ENCODE data around the gene ARHGAP26. TPM values are rescaled to one million over a fixed set of nuclear protein-coding genes. Genes with fewer than 3 reads are reported as not detected.

ARHGAP26 gene
- total and polyA plus RNA-seq, 2 experiments from 2014 or later: 9.5 to 16.8 TPM

DNA sequence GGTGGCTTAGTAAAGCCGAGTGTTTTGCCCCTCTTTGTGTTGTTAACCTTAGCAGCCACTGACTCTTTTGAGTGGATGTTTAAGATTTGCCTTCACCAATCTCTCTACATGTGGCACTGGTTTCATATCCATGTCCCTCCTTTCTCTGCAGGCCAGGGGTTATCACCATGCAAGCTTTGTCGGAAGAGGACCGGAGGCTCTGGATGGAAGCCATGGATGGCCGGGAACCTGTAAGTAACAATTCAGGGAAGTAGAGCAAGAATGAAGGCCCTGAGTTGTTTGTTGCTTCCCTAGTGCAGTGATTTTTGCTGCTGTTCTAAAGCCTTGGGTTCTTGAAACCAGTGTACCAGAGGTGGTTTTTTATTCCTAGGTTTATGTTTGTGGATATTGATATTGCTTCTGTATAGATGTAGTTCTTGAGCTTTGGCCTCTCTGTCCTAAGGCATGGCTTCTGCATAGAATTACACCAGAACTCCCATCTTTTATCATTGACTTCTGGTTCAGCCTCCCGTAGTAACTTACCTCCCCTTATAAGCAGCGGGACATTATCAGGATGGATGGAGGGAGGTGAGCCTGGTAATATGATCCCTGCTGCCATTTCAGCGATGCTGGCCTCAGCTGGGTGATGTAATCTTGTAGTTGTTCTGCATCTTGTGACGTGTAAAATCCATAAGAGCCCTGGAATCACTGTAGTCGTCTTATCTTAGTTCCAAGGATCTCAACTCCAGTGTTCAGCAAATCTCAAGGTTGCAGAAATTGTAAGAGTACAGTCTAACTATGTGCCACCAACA, 161.9 kb downstream of the ARHGAP26 start:
- Histone ChIP-seq H3K36me3 (ENCODE audit: insufficient read depth) (peaks cover 5% of the 10 kb centered on the region; the same call in 1 of the 2 replicates), H2AFZ (no peak overlapping the region), H4K20me1 (replicated peaks; ENCODE audit: insufficient read depth) (no peaks in the 10 kb centered on the region), H3F3A (replicated peaks; ENCODE audit: low read depth) (no peaks in the 10 kb centered on the region), H3K79me2 (replicated peaks; ENCODE audit: insufficient read depth) (no peaks in the 10 kb centered on the region), H3K4me2 (no peak overlapping the region), H3K9me2 (ENCODE audit: insufficient read depth) (no peaks in the 10 kb centered on the region), H3K27me3 (ENCODE audit: insufficient read depth) (no peaks in the 10 kb centered on the region), H3K27ac (ENCODE audit: low read depth) (peak overlapping the region; percentile 64), H3K4me1 (ENCODE audit: insufficient read depth) (peaks cover 6% of the 10 kb centered on the region; the same call in 1 of the 2 replicates), H3K4me3 (no peak overlapping the region)
- Mint-ChIP-seq H3K27ac (peak overlapping the region; percentile 87), H3K4me3 (no peak overlapping the region), H3K36me3 (ENCODE audit: low read depth) (0 out of 3 replicates have a peak, but pooled peaks cover 3% of the 10 kb centered on the region), H3K4me1 (peaks cover 13% of the 10 kb centered on the region), H3K27me3 (ENCODE audit: insufficient read depth, low read depth, poor library complexity) (peaks cover 4% of the 10 kb centered on the region), H3K9me3 (no peaks in the 10 kb centered on the region)
- ATAC-seq: peak; percentile 82
- TF ChIP-seq CTCF (conservative IDR thresholded peaks at IDR 0.05; ENCODE audit: low read depth in 2 of 2) (no peak), CREB1 (CRISPR knock-in tag; IDR thresholded peaks at IDR 0.05; ENCODE audit: low read depth) (0 out of 2 replicates have a peak, but pooled peaks have one; percentile 41)
- DNase-seq (ENCODE audit: low spot score): peak; percentile 63

GRCh38 chr5:142934051-142934762, 164.0 kb downstream of the ARHGAP26 start:
- peaks cover 6% of the 10 kb centered on the region; the same call in 1 of the 2 replicates for H3K4me1 ChIP-seq (ENCODE audit: insufficient read depth)
- H2AFZ ChIP-seq: no peak overlapping the region
- H3K9me2 ChIP-seq (ENCODE audit: insufficient read depth): no peaks in the 10 kb centered on the region
- ATAC-seq (no peak), DNase-seq (ENCODE audit: low spot score) (no peak)
- Mint-ChIP-seq H3K36me3 (ENCODE audit: low read depth) (0 out of 3 replicates have a peak, but pooled peaks cover 3% of the 10 kb centered on the region), H3K4me1 (peaks cover 13% of the 10 kb centered on the region), H3K27me3 (ENCODE audit: insufficient read depth, low read depth, poor library complexity) (peaks cover 4% of the 10 kb centered on the region), H3K4me3 (no peak overlapping the region), H3K9me3 (no peaks in the 10 kb centered on the region), H3K27ac (no peak overlapping the region)
- H3K4me2 ChIP-seq: no peak overlapping the region
- no peaks in the 10 kb centered on the region for H3F3A ChIP-seq (replicated peaks; ENCODE audit: low read depth)
- no peak overlapping the region for H3K4me3 ChIP-seq
- H3K79me2 ChIP-seq (replicated peaks; ENCODE audit: insufficient read depth): no peaks in the 10 kb centered on the region
- no peaks in the 10 kb centered on the region for H4K20me1 ChIP-seq (replicated peaks; ENCODE audit: insufficient read depth)
- peaks cover 5% of the 10 kb centered on the region; the same call in 1 of the 2 replicates for H3K36me3 ChIP-seq (ENCODE audit: insufficient read depth)
- no peaks in the 10 kb centered on the region for H3K27me3 ChIP-seq (ENCODE audit: insufficient read depth)
- H3K27ac ChIP-seq (ENCODE audit: low read depth): no peak overlapping the region
- TF ChIP-seq POLR2AphosphoS5 (IDR thresholded peaks at IDR 0.05; ENCODE audit: low read depth) (no peak), ZNF462 (CRISPR knock-in tag; IDR thresholded peaks at IDR 0.05) (no peak), EZH2 (IDR thresholded peaks at IDR 0.05; ENCODE audit: low read depth, unreplicated experiment) (no peak), ETS1 (IDR thresholded peaks at IDR 0.05) (no peak), JUNB (IDR thresholded peaks at IDR 0.05; ENCODE audit: unreplicated experiment) (no peak), ZNF114 (CRISPR knock-in tag; IDR thresholded peaks at IDR 0.05) (no peak), ZNF331 (CRISPR knock-in tag; IDR thresholded peaks at IDR 0.05; ENCODE audit: low read depth) (no peak)

All from GM23338 (cell line).